DOHH2 (cell line): ENCODE results near the gene FOXO6.

Source experiments
- H3F3A ChIP-seq: fragments of 200-600 bp; sonication (generic), shearing (Covaris generic); 2 replicates; pipeline ENCODE4 v1.6.0; 2016; ENCODE audit warnings: antibody characterized with exemption, mild to moderate bottlenecking; ENCODE audit not compliant: control insufficient read depth, insufficient read depth
- H3K27ac ChIP-seq: fragments of 200-600 bp; sonication (generic); 2 replicates; pipeline ENCODE4 v1.5.1; 2014; ENCODE audit warnings: low read depth, mild to moderate bottlenecking, low read length, moderate library complexity
- H3K27me3 ChIP-seq: fragments of 200-600 bp; sonication (generic); 2 replicates; pipeline ENCODE4 v1.6.1; 2014; ENCODE audit warnings: mild to moderate bottlenecking, low read length, mixed read lengths; ENCODE audit not compliant: control insufficient read depth
- H3K36me3 ChIP-seq: fragments of 200-600 bp; sonication (generic); 2 replicates; pipeline ENCODE4 v1.6.1; 2014; ENCODE audit warnings: mild to moderate bottlenecking, low read length, moderate library complexity, mixed read lengths; ENCODE audit not compliant: control insufficient read depth
- H3K4me1 ChIP-seq: fragments of 200-600 bp; sonication (generic); 2 replicates; pipeline ENCODE4 v1.6.1; 2014; ENCODE audit warnings: mild to moderate bottlenecking, low read length, mixed read lengths; ENCODE audit not compliant: control insufficient read depth
- H3K4me2 ChIP-seq: fragments of 200-600 bp; sonication (generic); 2 replicates; pipeline ENCODE4 v1.6.0; 2014; ENCODE audit warnings: mild to moderate bottlenecking, low read length, moderate library complexity
- H3K4me3 ChIP-seq: fragments of 200-600 bp; sonication (generic); 2 replicates; pipeline ENCODE4 v1.5.1; 2014; ENCODE audit warnings: mild to moderate bottlenecking, low read length, mixed read lengths
- H3K79me2 ChIP-seq: fragments of 200-600 bp; sonication (generic); 2 replicates; pipeline ENCODE4 v1.6.1; 2014; ENCODE audit warnings: mild to moderate bottlenecking, low read length, mixed read lengths; ENCODE audit not compliant: control insufficient read depth
- H3K9me2 ChIP-seq: fragments of 200-600 bp; sonication (generic); replicated peaks from 2 replicates; pipeline ENCODE4 v1.6.1; 2014; ENCODE audit warnings: mild to moderate bottlenecking, low read length, mixed read lengths; ENCODE audit not compliant: control insufficient read depth
- H3K9me3 ChIP-seq: fragments of 200-600 bp; sonication (generic); 2 replicates; pipeline ENCODE4 v1.6.1; 2014; ENCODE audit warnings: antibody characterized with exemption, low read length, mixed read lengths; ENCODE audit not compliant: control insufficient read depth, insufficient read depth
- H4K20me1 ChIP-seq: fragments of 200-600 bp; sonication (generic); 2 replicates; pipeline ENCODE4 v1.6.0; 2014; ENCODE audit warnings: low read depth, mild to moderate bottlenecking, antibody characterized with exemption, low read length, moderate library complexity; ENCODE audit not compliant: control insufficient read depth, insufficient read depth
- CTCF ChIP-seq: fragments of 200-600 bp; sonication (generic); IDR thresholded peaks from one replicate; pipeline ENCODE4 v1.5.1; 2014; ENCODE audit warnings: antibody characterized with exemption, mild to moderate bottlenecking, low read depth, low read length; ENCODE audit not compliant: poor library complexity, severe bottlenecking
- EZH2phosphoT487 ChIP-seq: fragments of 200-600 bp; sonication (generic); IDR thresholded peaks from 2 replicates; pipeline ENCODE4 v1.6.1; 2017; ENCODE audit warnings: borderline replicate concordance, mild to moderate bottlenecking, antibody characterized with exemption, low read length, moderate library complexity, mixed read lengths

The FOXO6 gene

GRCh38 chr1:41389009-41389408 is 27.8 kb downstream of the FOXO6 start:
- no peaks in the 10 kb centered on the region for H3K36me3 ChIP-seq
- no peak overlapping the region for H3K4me2 ChIP-seq
- no peak overlapping the region for H3K27ac ChIP-seq
- H3F3A ChIP-seq = no peaks in the 10 kb centered on the region
- no peak for TF ChIP-seq EZH2phosphoT487
- TF ChIP-seq CTCF = no peak
- H3K4me1 ChIP-seq = no peaks in the 10 kb centered on the region
- no peaks in the 10 kb centered on the region for H3K9me3 ChIP-seq
- H3K9me2 ChIP-seq = no peaks in the 10 kb centered on the region
- no peaks in the 10 kb centered on the region for H3K79me2 ChIP-seq
- no peaks in the 10 kb centered on the region for H4K20me1 ChIP-seq
- H3K27me3 ChIP-seq = peaks cover 37% of the 10 kb centered on the region
- no peak overlapping the region for H3K4me3 ChIP-seq

- no peak for TF ChIP-seq EZH2phosphoT487
- TF ChIP-seq CTCF = no peak
- H3K9me3 ChIP-seq = no peaks in the 10 kb centered on the region
- H3K4me2 ChIP-seq = no peak overlapping the region
- H3K4me1 ChIP-seq = no peaks in the 10 kb centered on the region
- no peaks in the 10 kb centered on the region for H3K9me2 ChIP-seq
- no peaks in the 10 kb centered on the region for H4K20me1 ChIP-seq
- H3K36me3 ChIP-seq = no peaks in the 10 kb centered on the region
- H3K79me2 ChIP-seq = no peaks in the 10 kb centered on the region
- H3K4me3 ChIP-seq = no peak overlapping the region
- H3K27ac ChIP-seq = no peak overlapping the region
- H3F3A ChIP-seq = no peaks in the 10 kb centered on the region
- H3K27me3 ChIP-seq = peaks cover 25% of the 10 kb centered on the region; the same call in 1 of the 2 replicates
Observed at GRCh38 chr1:41390166-41390565, 28.9 kb downstream of the FOXO6 start.

- Histone ChIP-seq H4K20me1 (no peaks in the 10 kb centered on the region), H3K79me2 (no peaks in the 10 kb centered on the region), H3K4me3 (no peak overlapping the region), H3K9me2 (no peaks in the 10 kb centered on the region), H3K27ac (no peak overlapping the region), H3K27me3 (peaks cover 25% of the 10 kb centered on the region; the same call in 1 of the 2 replicates), H3K4me2 (no peak overlapping the region), H3K9me3 (no peaks in the 10 kb centered on the region), H3F3A (no peaks in the 10 kb centered on the region), H3K36me3 (no peaks in the 10 kb centered on the region), H3K4me1 (no peaks in the 10 kb centered on the region)
- no peak for TF ChIP-seq CTCF
- TF ChIP-seq EZH2phosphoT487 = no peak
Observed at GRCh38 chr1:41390573-41390972, 29.3 kb downstream of the FOXO6 start.
